Mucosa of gallbladder (tissue), 1 donor: ENCODE data around the gene LAMB1. TPM values are rescaled to one million over a fixed set of nuclear protein-coding genes. Genes with fewer than 3 reads are reported as not detected.
A peak's percentile ranks its signal among the peaks of the same experiment; 100 is the strongest.

Source experiments
- DNase-seq: peaks from one replicate; pipeline ENCODE4 v3.0.0-alpha.2; 2020; ENCODE audit warnings: low spot score
- total RNA-seq: library from RNA; stranded (reverse); gene quantifications from one replicate; pipeline ENCODE4 v1.2.1, GENCODE V29; 2021
- donor health status: DM: no; HTN: no; CAD: no.

Gene LAMB1
- total RNA-seq, 1 donor from 2014 or later, result 89.4 TPM

- DNase-seq, result no peak
Measured at GRCh38 chr7:107998660-107999480, 4.1 kb downstream of the LAMB1 start.

GRCh38 chr7:107998150-107998549 lies 4.8 kb downstream of the LAMB1 start:
- no peak for DNase-seq

GRCh38 chr7:107996072-107996882 lies 6.7 kb downstream of the LAMB1 start:
- DNase-seq, result no peak

DNA sequence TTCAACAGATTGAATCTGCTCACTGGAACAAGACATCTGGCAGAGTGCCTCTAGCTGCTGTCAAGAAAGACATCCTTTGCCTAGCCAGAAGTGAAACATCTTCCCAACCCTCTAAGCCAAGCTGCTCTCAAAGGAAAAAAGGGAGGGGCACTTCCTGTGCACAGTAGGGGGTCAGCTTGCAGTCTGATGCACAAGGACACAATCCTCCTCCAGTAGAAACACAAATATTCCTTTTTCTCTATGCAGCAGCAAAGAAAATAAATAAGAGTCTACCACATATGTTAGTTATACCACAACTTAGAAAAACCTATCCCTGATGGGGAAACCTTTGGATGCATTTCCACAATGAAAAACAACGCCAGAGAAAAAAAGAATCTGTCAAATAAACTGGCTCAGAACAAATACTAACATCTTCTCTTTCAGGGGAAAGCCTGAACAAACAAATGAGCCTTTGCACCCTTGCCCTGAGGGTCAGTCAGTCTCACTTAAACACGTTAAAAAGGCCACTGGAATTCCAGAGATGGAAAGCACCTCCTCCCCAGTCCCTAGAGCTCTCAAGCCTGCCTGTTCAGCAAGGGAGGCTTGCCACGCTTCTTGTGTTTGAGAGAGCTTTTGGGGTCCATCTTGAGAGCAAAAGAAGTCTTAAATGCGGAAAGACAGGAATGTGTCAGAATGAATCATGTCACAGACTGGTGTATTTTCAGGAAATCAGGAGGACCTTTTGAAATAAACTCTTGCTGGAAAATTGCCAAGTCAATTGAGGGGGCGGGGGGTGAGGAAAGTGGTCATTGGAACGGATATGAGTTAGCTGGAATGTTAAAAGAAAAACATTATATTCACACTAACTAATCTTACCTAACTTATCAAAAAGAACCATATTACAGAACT lies 7.5 kb downstream of the LAMB1 start:
- no peak for DNase-seq

DNA sequence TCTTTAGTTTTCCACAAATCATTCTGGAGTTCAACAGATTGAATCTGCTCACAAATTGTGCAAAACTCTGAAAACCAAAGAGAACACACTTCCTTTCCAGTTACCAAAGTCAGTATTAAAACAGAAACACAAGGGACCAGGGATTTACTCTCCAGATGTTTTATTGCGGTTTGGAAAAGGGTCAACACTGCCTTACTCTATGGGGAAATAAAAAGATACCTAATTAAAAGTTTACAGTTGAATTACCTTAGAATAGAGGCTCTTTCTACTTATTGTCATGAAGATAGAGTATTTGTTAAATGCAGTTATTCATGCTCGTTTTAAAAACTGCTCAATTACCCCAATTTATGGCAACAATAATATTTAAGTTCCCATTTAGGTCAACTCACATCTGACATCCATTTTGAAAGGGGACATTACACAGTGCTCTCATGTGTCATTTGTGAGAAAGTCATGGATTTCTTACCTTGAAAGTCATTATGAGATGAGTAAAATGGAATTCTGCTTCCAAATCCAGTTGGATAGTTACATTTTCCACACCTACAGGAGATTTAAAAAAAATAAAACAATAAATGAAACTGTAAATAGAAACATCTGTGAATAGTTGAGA lies 8.4 kb downstream of the LAMB1 start:
- no peak for DNase-seq

- no peak for DNase-seq
Measured at GRCh38 chr7:107993891-107994291, 9.1 kb downstream of the LAMB1 start.

GRCh38 chr7:107989618-107990373 lies 13.2 kb downstream of the LAMB1 start:
- no peak for DNase-seq

DNA sequence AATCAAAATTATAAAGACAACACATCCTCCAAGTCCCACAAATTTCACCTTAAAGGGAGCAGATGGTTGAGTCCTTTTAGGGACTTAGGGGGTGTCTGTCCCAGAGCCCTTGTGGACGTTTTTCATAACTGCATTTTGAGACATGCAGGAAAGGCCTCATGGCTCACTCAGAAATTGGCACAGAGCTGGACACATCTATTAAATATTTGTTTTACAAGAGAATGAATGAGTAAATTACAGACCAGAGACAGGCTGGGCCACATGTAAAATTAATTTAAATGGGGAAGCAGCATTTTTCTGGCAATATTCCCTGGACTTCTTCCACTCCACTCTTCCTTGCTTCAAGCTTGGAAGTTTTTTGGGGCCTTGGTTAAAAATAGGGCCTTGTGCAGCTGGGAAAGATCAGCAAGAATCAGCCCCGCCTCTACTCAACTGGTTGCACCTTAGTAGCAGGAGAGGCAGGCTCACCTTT lies 20.0 kb downstream of the LAMB1 start:
- no peak for DNase-seq

DNA sequence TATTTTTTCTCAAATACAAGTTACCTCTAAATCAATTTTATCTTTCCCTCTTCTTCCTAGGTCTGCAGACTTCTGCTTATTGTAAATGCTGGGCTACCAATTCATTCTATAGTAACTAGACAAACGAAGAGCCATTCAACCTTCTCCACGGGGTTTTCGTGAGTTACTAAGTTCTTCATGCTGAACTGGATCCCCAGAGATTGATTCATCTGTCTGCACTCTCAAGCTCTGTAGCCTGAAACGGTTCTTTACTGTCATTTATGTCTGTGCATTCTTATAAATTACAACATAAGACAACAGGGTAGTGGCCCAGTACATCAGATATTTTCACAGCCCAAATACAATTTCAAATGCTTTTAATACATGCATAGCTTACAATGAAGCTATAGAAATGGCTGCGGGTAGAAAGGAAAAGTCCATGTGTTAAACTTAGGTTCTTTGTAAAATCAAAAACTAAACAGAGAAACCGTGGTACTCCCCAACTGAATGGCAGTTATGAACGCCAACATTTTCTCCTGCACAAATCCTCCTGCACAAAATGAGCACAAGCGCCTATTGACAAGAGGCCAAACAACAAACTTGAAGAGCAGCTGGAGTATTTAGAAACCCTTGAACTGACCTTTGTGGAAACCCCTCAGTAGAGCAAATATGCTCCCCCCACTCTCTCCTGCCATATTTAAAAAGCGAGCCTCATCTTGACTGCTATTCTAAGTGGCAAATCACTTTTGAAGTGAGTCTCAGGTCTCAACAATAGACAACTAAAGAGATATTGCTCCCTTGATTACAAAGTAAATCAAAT lies 20.7 kb downstream of the LAMB1 start:
- no peak for DNase-seq

DNA sequence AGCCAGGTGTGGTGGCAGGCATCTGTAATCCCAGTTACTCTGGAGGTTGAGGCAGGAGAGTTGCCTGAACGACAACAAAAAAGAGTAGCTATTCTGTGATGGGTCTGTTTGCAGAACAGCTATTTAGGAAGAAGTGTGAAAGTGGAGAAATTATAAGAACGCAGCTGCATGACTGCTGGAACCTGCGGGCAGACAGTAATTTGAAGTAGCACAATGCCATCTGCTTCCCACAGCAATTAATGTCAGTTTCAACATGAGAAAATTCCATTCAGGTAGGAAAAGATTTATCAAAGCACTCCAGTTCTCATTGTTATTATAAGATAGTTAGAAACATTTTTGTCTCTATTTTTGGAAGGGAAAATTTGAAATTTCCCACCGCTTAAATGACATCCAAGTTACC lies 21.5 kb downstream of the LAMB1 start:
- DNase-seq, result no peak

GRCh38 chr7:107980671-107981190 lies 22.2 kb downstream of the LAMB1 start:
- no peak for DNase-seq

DNA sequence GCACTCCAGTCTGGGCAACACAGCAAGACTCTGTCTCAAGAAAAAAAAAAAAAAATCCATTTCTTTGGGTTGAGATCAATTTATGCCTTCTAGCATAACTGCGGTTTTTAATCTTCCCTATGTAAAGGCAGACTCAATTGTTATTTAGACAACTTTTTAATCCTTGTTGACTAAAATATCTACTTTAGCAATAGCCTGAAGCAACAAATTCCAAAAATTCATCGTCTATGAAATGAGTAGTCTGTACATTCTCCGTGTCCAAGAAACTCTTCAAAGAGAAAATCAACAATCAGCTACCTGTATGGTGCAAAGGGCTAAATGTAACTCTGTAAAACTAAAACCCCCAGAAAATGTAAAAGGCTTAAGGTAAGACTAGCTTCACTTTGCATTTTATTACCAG lies 22.8 kb downstream of the LAMB1 start:
- DNase-seq, result no peak

DNA sequence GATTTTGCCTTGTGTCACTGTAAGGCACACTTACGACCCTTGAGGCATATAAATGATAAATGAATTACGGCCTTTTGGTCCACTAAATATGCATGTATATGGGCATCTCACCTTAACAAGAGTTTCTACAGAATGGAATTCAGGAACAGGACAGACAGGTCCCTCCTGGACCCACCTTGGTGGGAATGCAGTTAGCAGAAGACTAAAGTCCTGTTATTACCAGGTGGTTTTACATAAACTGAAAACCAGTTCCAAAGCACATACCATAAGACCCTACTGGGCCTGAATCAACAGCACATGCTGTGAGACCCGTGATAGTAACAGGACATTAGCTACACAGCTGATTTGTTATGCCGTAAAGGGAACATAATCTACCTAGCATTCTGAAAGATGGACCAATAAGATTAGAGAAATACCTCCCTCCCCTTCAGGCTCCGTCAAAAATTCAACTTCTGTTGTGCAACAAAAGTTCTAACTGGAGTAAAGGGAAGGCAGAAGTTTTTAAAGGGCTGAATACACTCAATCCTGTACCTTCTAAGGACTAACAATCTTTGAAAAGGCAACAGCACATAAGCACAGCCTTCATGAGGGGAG lies 24.0 kb downstream of the LAMB1 start:
- DNase-seq, result no peak

DNA sequence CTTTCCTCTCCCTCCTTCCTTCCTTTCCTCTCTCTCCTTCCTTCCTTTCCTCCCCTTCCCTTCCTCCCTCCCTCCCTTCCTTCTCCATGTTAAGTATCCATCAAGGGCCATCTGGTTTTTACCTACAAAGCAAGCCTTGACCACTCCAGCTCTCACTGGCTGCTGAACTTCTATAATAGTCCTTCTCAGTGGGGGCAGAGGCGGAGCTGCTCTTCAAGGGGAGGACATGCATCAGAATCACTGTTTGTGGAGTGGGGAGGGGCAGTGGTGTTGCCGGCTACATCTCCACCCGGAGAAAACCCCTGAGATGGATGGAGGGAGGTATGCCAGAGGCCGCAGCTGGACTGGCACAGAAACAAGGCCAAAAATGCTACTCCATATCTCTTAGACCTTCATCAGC lies 25.9 kb downstream of the LAMB1 start:
- no peak for DNase-seq

DNA sequence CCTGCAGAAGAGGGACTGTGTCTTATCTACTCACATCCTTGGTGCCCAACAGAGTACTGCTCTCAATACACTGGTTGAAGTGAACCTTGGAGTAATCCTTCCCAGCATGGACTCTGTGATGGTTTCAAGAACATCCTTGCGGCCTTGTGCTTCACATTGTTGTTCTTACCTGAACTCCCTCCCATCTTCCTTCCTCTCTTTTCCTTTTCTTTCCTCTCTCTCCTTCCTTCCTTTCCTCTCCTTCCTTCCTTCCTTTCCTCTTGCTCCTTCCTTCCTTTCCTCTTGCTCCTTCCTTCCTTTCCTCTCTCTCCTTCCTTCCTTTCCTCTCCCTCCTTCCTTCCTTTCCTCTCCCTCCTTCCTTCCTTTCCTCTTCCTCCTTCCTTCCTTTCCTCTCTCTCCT lies 26.3 kb downstream of the LAMB1 start:
- DNase-seq, result no peak

DNA sequence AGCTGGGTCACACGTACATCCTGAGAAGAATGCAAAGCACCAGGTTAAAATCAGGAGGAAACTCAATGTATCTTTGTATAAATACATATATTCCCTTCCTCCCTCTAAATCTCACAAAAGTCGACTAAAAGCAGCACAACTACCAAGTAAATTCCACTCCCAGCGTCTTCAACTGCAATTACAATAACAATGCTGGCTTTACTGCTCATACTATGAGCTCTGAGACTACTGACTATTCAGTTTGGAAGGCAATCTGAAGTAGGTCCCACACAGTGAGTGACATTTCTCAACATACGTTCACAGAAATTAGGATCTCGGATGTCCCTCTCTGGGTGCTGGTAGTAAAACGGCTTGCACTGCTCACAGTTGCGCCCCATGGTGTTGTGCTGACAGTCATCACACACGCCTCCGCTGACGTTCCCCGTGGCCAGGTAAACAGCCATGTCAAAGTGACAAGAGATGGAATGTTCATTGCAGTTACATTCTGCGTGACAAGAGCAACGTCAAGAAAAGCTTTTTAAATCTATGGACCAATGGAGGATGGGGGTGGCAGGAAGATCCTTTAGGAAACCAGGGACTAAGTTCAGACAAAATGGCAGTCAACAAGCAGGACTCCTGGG lies 27.5 kb downstream of the LAMB1 start:
- DNase-seq, result no peak

GRCh38 chr7:107973861-107974260 lies 29.1 kb downstream of the LAMB1 start:
- no peak for DNase-seq

GRCh38 chr7:107972941-107973376 lies 30.0 kb downstream of the LAMB1 start:
- no peak for DNase-seq

GRCh38 chr7:107972075-107972482 lies 30.9 kb downstream of the LAMB1 start:
- peak; percentile 46 for DNase-seq
